Measurements from ENCODE around the gene XIRP2. TPM values are rescaled to one million over a fixed set of nuclear protein-coding genes. Genes with fewer than 3 reads are reported as not detected.
A peak's percentile ranks its signal among the peaks of the same experiment; 100 is the strongest.

The XIRP2 gene
- total RNA-seq = 0.05 TPM in 1 of 2 replicates, not detected in the other
- long read RNA-seq, partial matches to known transcripts = 0 of 1 reads
- long read RNA-seq, other reads (novel, unspliced or antisense) = 1 of 1 reads

GRCh38 chr2:166888180-166888579 is at the start of gene XIRP2:
Gene XIRP2, plus strand, starts transcription at chr2:166888480. Its CDS starts 15,003 bp downstream, at chr2:166903483.
- Mint-ChIP-seq H3K9me3 (peaks cover 4% of the 10 kb centered on the region), H3K4me1 (peaks cover 11% of the 10 kb centered on the region), H3K36me3 (ENCODE audit: low read depth) (no peaks in the 10 kb centered on the region), H3K27me3 (ENCODE audit: low read depth) (no peaks in the 10 kb centered on the region), H3K27ac (ENCODE audit: unreplicated experiment) (peak within 1 kb of the TSS; percentile 78), H3K4me3 (no peak within 1 kb of the TSS)
- DNase-seq (ENCODE audit: low read depth, low spot score) = no peak
- no peak for TF ChIP-seq CTCF (conservative IDR thresholded peaks at IDR 0.05)

GRCh38 chr2:166841152-166841551 is 47.1 kb upstream of the XIRP2 start:
- H3K27me3 Mint-ChIP-seq (ENCODE audit: low read depth) = no peaks in the 10 kb centered on the region
- no peaks in the 10 kb centered on the region for H3K36me3 Mint-ChIP-seq (ENCODE audit: low read depth)
- H3K9me3 Mint-ChIP-seq = peaks cover 3% of the 10 kb centered on the region
- H3K4me1 Mint-ChIP-seq = peaks cover 21% of the 10 kb centered on the region
- no peak for TF ChIP-seq CTCF (conservative IDR thresholded peaks at IDR 0.05)
- no peak for DNase-seq (ENCODE audit: low read depth, low spot score)
- no peak overlapping the region for H3K4me3 Mint-ChIP-seq
- no peak overlapping the region for H3K27ac Mint-ChIP-seq (ENCODE audit: unreplicated experiment)

- peaks cover 21% of the 10 kb centered on the region for H3K4me1 Mint-ChIP-seq
- peaks cover 6% of the 10 kb centered on the region for H3K9me3 Mint-ChIP-seq
- peaks cover 2% of the 10 kb centered on the region for H3K36me3 Mint-ChIP-seq (ENCODE audit: low read depth)
- no peaks in the 10 kb centered on the region for H3K27me3 Mint-ChIP-seq (ENCODE audit: low read depth)
- no peak overlapping the region for H3K4me3 Mint-ChIP-seq
- no peak for DNase-seq (ENCODE audit: low read depth, low spot score)
- no peak for TF ChIP-seq CTCF (conservative IDR thresholded peaks at IDR 0.05)
- H3K27ac Mint-ChIP-seq (ENCODE audit: unreplicated experiment) = no peak overlapping the region
Measured at GRCh38 chr2:166841679-166842078, 46.6 kb upstream of the XIRP2 start.

GRCh38 chr2:166844111-166844510 is 44.2 kb upstream of the XIRP2 start:
- H3K4me1 Mint-ChIP-seq = peaks cover 21% of the 10 kb centered on the region
- H3K4me3 Mint-ChIP-seq = no peak overlapping the region
- H3K27ac Mint-ChIP-seq (ENCODE audit: unreplicated experiment) = no peak overlapping the region
- no peaks in the 10 kb centered on the region for H3K27me3 Mint-ChIP-seq (ENCODE audit: low read depth)
- DNase-seq (ENCODE audit: low read depth, low spot score) = no peak
- peaks cover 12% of the 10 kb centered on the region for H3K9me3 Mint-ChIP-seq
- H3K36me3 Mint-ChIP-seq (ENCODE audit: low read depth) = peaks cover 9% of the 10 kb centered on the region
- no peak for TF ChIP-seq CTCF (conservative IDR thresholded peaks at IDR 0.05)

- DNase-seq (ENCODE audit: low read depth, low spot score) = no peak
- Mint-ChIP-seq H3K9me3 (no peaks in the 10 kb centered on the region), H3K4me1 (no peaks in the 10 kb centered on the region), H3K36me3 (ENCODE audit: low read depth) (no peaks in the 10 kb centered on the region), H3K27ac (ENCODE audit: unreplicated experiment) (no peak overlapping the region), H3K27me3 (ENCODE audit: low read depth) (no peaks in the 10 kb centered on the region), H3K4me3 (no peak overlapping the region)
- no peak for TF ChIP-seq CTCF (conservative IDR thresholded peaks at IDR 0.05)
Measured at GRCh38 chr2:166862468-166863132, 25.7 kb upstream of the XIRP2 start.

All from neural crest cell (in vitro differentiated cells).